HPDE6-E6E7 (cell line): ENCODE data around the gene SLC38A2.
A peak's percentile ranks its signal among the peaks of the same experiment; 100 is the strongest.

Experiments used
- DNase-seq: peaks from one replicate; pipeline ENCODE4 v3.0.0; 2011; ENCODE audit warnings: missing footprints; ENCODE audit errors: extremely low spot score

The SLC38A2 gene

GRCh38 chr12:46376579-46376978 lies 4.0 kb upstream of the SLC38A2 start:
- no peak for DNase-seq

- no peak for DNase-seq
Measured at GRCh38 chr12:46374711-46375110, 2.1 kb upstream of the SLC38A2 start.

- no peak for DNase-seq
Measured at GRCh38 chr12:46374310-46374709, 1.7 kb upstream of the SLC38A2 start.

GRCh38 chr12:46373301-46374296 lies 1.0 kb upstream of the SLC38A2 start:
- peak; percentile 37 for DNase-seq

GRCh38 chr12:46371718-46372543 lies 642 bp downstream of the SLC38A2 start:
- DNase-seq = no peak

- peak; percentile 61 for DNase-seq
Measured at GRCh38 chr12:46370792-46371717, 1.5 kb downstream of the SLC38A2 start.

GRCh38 chr12:46370380-46370734 lies 2.2 kb downstream of the SLC38A2 start:
- DNase-seq = no peak

GRCh38 chr12:46369474-46370379 lies 2.8 kb downstream of the SLC38A2 start:
- no peak for DNase-seq

- no peak for DNase-seq
Measured at GRCh38 chr12:46369095-46369473, 3.5 kb downstream of the SLC38A2 start.

GRCh38 chr12:46368684-46369083 lies 3.9 kb downstream of the SLC38A2 start:
- DNase-seq = no peak

- no peak for DNase-seq
Measured at GRCh38 chr12:46368138-46368537, 4.4 kb downstream of the SLC38A2 start.

GRCh38 chr12:46367351-46368029 lies 5.1 kb downstream of the SLC38A2 start:
- DNase-seq = no peak

- no peak for DNase-seq
Measured at GRCh38 chr12:46366771-46367170, 5.8 kb downstream of the SLC38A2 start.

GRCh38 chr12:46365951-46366379 lies 6.6 kb downstream of the SLC38A2 start:
- no peak for DNase-seq

GRCh38 chr12:46364777-46365580 lies 7.6 kb downstream of the SLC38A2 start:
- DNase-seq = no peak

- no peak for DNase-seq
Measured at GRCh38 chr12:46364300-46364696, 8.3 kb downstream of the SLC38A2 start.

- DNase-seq = no peak
Measured at GRCh38 chr12:46363582-46364299, 8.8 kb downstream of the SLC38A2 start.

- DNase-seq = no peak
Measured at GRCh38 chr12:46362895-46363581, 9.5 kb downstream of the SLC38A2 start.
